Kidney (tissue), 14 donors: ENCODE measurements around the gene MYO7B. TPM values are rescaled to one million over a fixed set of nuclear protein-coding genes. Genes with fewer than 3 reads are reported as not detected.

Experiments
- DNase-seq, 5 donors: peaks; one replicate each; pipeline ENCODE4 v3.0.0-alpha.2; 2013 to 2020
- FAIRE-seq: peaks from 2 replicates; lab custom pipeline; 2012; peaks lifted over from hg19 to GRCh38; lab: Jason Lieb, UNC
- H3K27ac ChIP-seq, 2 donors: one replicate each; pipeline ENCODE4 v1.7.0; 2013; ENCODE audit warnings: low read depth in 2 of 2, low read length in 2 of 2, inconsistent platforms in 1 of 2
- H3K27me3 ChIP-seq: one replicate; pipeline ENCODE4 v1.7.1; 2013; ENCODE audit warnings: low read length, inconsistent platforms; ENCODE audit not compliant: control insufficient read depth, insufficient read depth
- H3K36me3 ChIP-seq, 3 donors: one replicate each; pipeline versions ENCODE4 v1.7.0 to v1.7.1; 2013; ENCODE audit warnings: low read length in 3 of 3, control low read depth in 1 of 3, inconsistent platforms in 1 of 3; ENCODE audit not compliant: insufficient read depth in 3 of 3, control insufficient read depth in 2 of 3
- H3K4me1 ChIP-seq, 3 donors: one replicate each; pipeline versions ENCODE4 v1.7.0 to v1.7.1; 2013; ENCODE audit warnings: low read length in 3 of 3, inconsistent platforms in 1 of 3, low read depth in 1 of 3; ENCODE audit not compliant: control insufficient read depth in 2 of 3, insufficient read depth in 2 of 3
- H3K4me3 ChIP-seq, 3 donors: one replicate each; pipeline versions ENCODE4 v1.7.0 to v1.8.1; 2013; ENCODE audit warnings: low read length in 3 of 3, control low read depth in 1 of 3, inconsistent platforms in 1 of 3
- H3K9ac ChIP-seq, 3 donors: one replicate each; pipeline versions ENCODE4 v1.7.0 to v1.7.1; 2013; ENCODE audit warnings: low read length in 3 of 3, control low read depth in 1 of 3, inconsistent platforms in 1 of 3
- H3K9me3 ChIP-seq, 3 donors: one replicate each; pipeline versions ENCODE4 v1.7.0 to v1.7.1; 2013; ENCODE audit warnings: low read length in 3 of 3, control low read depth in 1 of 3, inconsistent platforms in 1 of 3; ENCODE audit not compliant: control insufficient read depth in 2 of 3, insufficient read depth in 1 of 3
- intact Hi-C: fragments of 100-400 bp; cut with DNase I; formaldehyde crosslinking; loops from one replicate; pipeline ENCODE4 v1.11.1; 2022
- polyA plus RNA-seq: library from polyadenylated mRNA; stranded (reverse); fragments of 350-450 nt; fragmentation: Illumina TruSeq; extraction: RNeasy Lipid Tissue Mini Kit (QIAGEN cat#74804); gene quantifications from one replicate; pipeline ENCODE4 v1.2.3, GENCODE V29; 2014; ENCODE audit warnings: low read depth, low replicate concordance; ENCODE audit not compliant: insufficient read depth
- total RNA-seq: library from RNA; stranded (reverse); fragmentation: NEBNext Ultra II Directional; extraction: Animal tissue kit (Norgen Biotek cat#: 25700); gene quantifications from one replicate; pipeline ENCODE4 v1.2.1, GENCODE V29; 2021
- TF ChIP-seq, protein P1 (sequence below): IDR thresholded peaks from 3 replicates; pipeline ENCODE4 v1.5.1; 2012; ENCODE audit warnings: mild to moderate bottlenecking, moderate library complexity, borderline replicate concordance; ENCODE audit not compliant: insufficient read depth; ENCODE audit errors: extremely low read depth
- donor health status: control.
- donor health status: control.
- donor health status: control.
- donor health status: control.
- donor health status: control.
- donor health status: DM: yes; HTN: yes; CAD: no.
- donor health status: Normal renal cell carcinoma (clear cell type).

Gene MYO7B
- total and polyA plus RNA-seq, 2 donors from 2014 or later: 11.0 to 22.2 TPM

DNA sequence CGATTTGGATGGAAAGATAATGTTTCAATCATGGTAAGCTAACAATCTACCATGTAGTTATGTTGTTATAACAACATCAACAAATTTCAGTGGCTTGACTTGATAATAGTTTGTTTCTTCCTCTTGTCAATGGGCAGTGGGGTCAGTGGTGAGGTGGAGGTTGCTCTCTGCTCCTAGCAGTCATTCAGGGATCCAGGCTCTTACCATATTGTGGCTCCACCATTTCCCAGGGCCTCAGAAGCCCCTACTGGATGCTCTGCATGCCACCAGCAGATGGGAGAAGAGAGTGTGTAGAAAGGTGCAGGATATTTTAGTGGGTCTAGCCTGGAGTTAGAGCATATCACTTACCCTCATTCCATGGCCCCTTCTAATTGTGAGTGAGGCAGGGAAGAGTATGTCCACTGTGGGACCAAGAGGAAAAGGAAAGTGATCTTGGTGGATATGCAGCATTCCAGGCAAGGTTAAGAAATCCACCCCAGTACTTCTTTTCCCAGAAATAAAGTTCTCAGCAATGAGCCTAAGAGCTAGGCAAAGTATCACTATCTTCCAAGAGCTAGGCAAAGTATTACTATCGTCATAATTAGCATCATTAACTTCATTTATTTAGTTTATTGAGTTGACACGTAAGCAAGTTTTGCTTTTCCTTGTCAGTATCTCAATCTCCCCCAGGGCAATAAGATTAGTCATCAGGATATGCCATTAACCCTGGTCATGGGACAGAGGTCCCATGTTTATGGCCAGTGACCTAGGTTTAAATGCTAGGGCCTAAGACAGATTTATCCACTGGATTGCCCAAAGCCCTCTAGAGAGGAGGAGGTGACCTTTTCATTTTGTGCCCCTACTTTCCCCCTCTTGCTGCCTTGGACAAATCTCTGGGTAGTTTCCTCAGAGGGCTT is 5.0 kb upstream of the MYO7B start:
- no peaks in the 10 kb centered on the region for H3K36me3 ChIP-seq
- H3K27ac ChIP-seq: no peak overlapping the region
- DNase-seq: no peak
- no peak for FAIRE-seq
- H3K27me3 ChIP-seq: no peaks in the 10 kb centered on the region
- TF ChIP-seq, protein P1, sequence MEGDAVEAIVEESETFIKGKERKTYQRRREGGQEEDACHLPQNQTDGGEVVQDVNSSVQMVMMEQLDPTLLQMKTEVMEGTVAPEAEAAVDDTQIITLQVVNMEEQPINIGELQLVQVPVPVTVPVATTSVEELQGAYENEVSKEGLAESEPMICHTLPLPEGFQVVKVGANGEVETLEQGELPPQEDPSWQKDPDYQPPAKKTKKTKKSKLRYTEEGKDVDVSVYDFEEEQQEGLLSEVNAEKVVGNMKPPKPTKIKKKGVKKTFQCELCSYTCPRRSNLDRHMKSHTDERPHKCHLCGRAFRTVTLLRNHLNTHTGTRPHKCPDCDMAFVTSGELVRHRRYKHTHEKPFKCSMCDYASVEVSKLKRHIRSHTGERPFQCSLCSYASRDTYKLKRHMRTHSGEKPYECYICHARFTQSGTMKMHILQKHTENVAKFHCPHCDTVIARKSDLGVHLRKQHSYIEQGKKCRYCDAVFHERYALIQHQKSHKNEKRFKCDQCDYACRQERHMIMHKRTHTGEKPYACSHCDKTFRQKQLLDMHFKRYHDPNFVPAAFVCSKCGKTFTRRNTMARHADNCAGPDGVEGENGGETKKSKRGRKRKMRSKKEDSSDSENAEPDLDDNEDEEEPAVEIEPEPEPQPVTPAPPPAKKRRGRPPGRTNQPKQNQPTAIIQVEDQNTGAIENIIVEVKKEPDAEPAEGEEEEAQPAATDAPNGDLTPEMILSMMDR: no peak
- intact Hi-C loops: no loop called here
- H3K9me3 ChIP-seq: no peaks in the 10 kb centered on the region
- H3K9ac ChIP-seq: no peak overlapping the region
- H3K4me1 ChIP-seq: peaks cover 0 to 8% (median 6%) of the 10 kb centered on the region in 3 donors
- no peak overlapping the region for H3K4me3 ChIP-seq

DNA sequence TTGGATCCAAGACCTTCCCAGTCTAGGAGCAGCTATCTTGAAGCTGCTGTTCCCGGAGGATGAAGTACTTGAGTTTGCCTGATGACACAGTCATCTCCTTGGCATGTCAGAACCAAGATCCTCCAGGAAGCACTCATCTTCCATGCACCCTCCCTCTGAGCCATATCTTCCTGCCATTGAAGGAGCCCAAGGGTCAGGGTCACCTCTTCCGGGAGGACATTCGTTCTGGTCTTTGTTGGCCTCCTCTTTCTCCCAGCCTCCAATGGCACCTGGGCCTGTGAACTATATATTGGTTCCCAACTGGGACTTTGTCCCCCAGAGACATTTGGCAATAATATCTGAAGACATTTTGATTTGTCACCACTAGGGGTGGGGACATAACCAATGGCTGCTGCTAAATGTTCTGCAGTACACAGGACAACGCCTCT is 4.2 kb upstream of the MYO7B start:
- TF ChIP-seq, protein P1: no peak
- H3K9ac ChIP-seq: no peak overlapping the region
- no peaks in the 10 kb centered on the region for H3K9me3 ChIP-seq
- no peak overlapping the region for H3K4me3 ChIP-seq
- DNase-seq (no peak), FAIRE-seq (no peak)
- H3K27ac ChIP-seq: no peak overlapping the region
- intact Hi-C loops: no loop called here
- no peaks in the 10 kb centered on the region for H3K36me3 ChIP-seq
- H3K4me1 ChIP-seq: peaks cover 0 to 8% (median 6%) of the 10 kb centered on the region in 3 donors
- no peaks in the 10 kb centered on the region for H3K27me3 ChIP-seq

DNA sequence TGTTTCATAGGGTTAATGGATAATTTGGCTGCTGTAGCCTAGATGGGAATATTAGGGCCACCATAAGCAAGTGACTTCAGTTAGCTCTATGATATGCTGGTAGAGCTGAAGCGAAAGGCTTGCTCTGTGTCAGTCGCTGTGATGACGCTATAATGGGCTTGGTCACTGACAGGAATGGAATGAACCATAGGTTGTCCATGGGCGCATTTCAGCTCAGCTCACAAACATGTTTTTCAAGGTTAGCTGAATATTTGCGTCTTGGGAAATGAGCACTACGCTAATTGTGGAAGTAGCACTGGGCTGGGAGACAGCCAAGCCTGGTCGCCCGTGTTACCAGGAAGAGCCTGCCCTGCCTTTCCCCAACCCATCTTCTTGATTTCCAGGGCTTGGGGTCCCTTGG is 3.2 kb upstream of the MYO7B start:
- Histone ChIP-seq H3K36me3 (no peaks in the 10 kb centered on the region), H3K4me3 (no peak overlapping the region), H3K27me3 (no peaks in the 10 kb centered on the region), H3K9me3 (no peaks in the 10 kb centered on the region), H3K27ac (no peak overlapping the region), H3K4me1 (peaks cover 0 to 7% (median 3%) of the 10 kb centered on the region in 3 donors), H3K9ac (no peak overlapping the region)
- FAIRE-seq: no peak
- no peak for DNase-seq
- TF ChIP-seq, protein P1: no peak
- intact Hi-C loops: no loop called here
